OCI-LY7 (cell line): ENCODE measurements around the gene ERCC1. TPM values are rescaled to one million over a fixed set of nuclear protein-coding genes. Genes with fewer than 3 reads are reported as not detected.

Experiments used
- BruUV-seq: library from RNA; stranded (reverse); fragments of 400-500 nt; replicated peaks from 2 replicates; lab custom pipeline; 2021; lab: Mats Ljungman, UMichigan
- CTCF ChIA-PET: fragments of 300-600 bp; sonication (Branson Sonifier 250); formaldehyde crosslinking; loops from one replicate; lab custom pipeline; 2022; ENCODE audit warnings: antibody characterized with exemption; ENCODE audit not compliant: unreplicated experiment; lab: Charles Lee
- POLR2A ChIA-PET: fragments of 300-600 bp; sonication (Branson Sonifier 250); formaldehyde crosslinking; loops from one replicate; lab custom pipeline; 2022; ENCODE audit warnings: antibody characterized with exemption; lab: Charles Lee
- DNase-seq: peaks from one replicate; pipeline ENCODE4 v3.0.0-alpha.2; 2015; ENCODE audit warnings: low spot score
- H2AFZ ChIP-seq: fragments of 200-600 bp; sonication (generic), shearing (Covaris generic); 2 replicates; pipeline ENCODE4 v1.6.1; 2014; ENCODE audit warnings: mild to moderate bottlenecking, antibody characterized with exemption, low read length, moderate library complexity
- H3K27ac ChIP-seq: fragments of 200-600 bp; sonication (generic); 2 replicates; pipeline ENCODE4 v1.5.1; 2014; ENCODE audit warnings: mixed run types, low read depth, mild to moderate bottlenecking, moderate library complexity, low read length, inconsistent platforms; ENCODE audit not compliant: poor library complexity, severe bottlenecking
- H3K36me3 ChIP-seq: fragments of 200-600 bp; sonication (generic); 2 replicates; pipeline ENCODE4 v1.6.1; 2014; ENCODE audit warnings: mild to moderate bottlenecking, antibody characterized with exemption, low read length, moderate library complexity, mixed read lengths; ENCODE audit not compliant: insufficient read depth
- H3K4me1 ChIP-seq: fragments of 200-600 bp; sonication (generic); 2 replicates; pipeline ENCODE4 v1.5.1; 2014; ENCODE audit warnings: mild to moderate bottlenecking, low read length; ENCODE audit not compliant: insufficient read depth, poor library complexity, severe bottlenecking
- H3K4me2 ChIP-seq: fragments of 200-600 bp; sonication (generic); 2 replicates; pipeline ENCODE4 v1.6.1; 2014; ENCODE audit warnings: mild to moderate bottlenecking, low read length
- H3K4me3 ChIP-seq: fragments of 200-600 bp; sonication (generic); 2 replicates; pipeline ENCODE4 v1.5.1; 2014; ENCODE audit warnings: mild to moderate bottlenecking, low read depth, low read length; ENCODE audit not compliant: poor library complexity, severe bottlenecking
- H3K79me2 ChIP-seq: fragments of 200-600 bp; sonication (generic); 2 replicates; pipeline ENCODE4 v1.6.1; 2016; ENCODE audit warnings: low read depth, mild to moderate bottlenecking, low read length, moderate library complexity, mixed read lengths; ENCODE audit not compliant: insufficient read depth
- H3K9me2 ChIP-seq: fragments of 200-600 bp; sonication (generic); 2 replicates; pipeline ENCODE4 v1.6.1; 2016; ENCODE audit warnings: mild to moderate bottlenecking, low read length, mixed read lengths; ENCODE audit not compliant: insufficient read depth
- H3K9me3 ChIP-seq: fragments of 200-600 bp; sonication (generic); 2 replicates; pipeline ENCODE4 v1.6.1; 2014; ENCODE audit warnings: mild to moderate bottlenecking, mixed run types, low read length, mixed read lengths
- H4K20me1 ChIP-seq: fragments of 200-600 bp; sonication (generic); 2 replicates; pipeline ENCODE4 v1.6.1; 2014; ENCODE audit warnings: mild to moderate bottlenecking, antibody characterized with exemption, low read length, moderate library complexity, mixed read lengths; ENCODE audit not compliant: insufficient read depth
- CTCF ChIP-seq: fragments of 200-600 bp; sonication (generic); conservative IDR thresholded peaks from 2 replicates; pipeline ENCODE4 v1.5.1; 2014; ENCODE audit warnings: mild to moderate bottlenecking, antibody characterized with exemption, low read length, moderate library complexity, mixed read lengths
- EZH2phosphoT487 ChIP-seq: fragments of 200-600 bp; sonication (generic); IDR thresholded peaks from 2 replicates; pipeline ENCODE4 v1.6.1; 2018; ENCODE audit warnings: low read depth, borderline replicate concordance, mild to moderate bottlenecking, mixed run types, antibody characterized with exemption, low read length, moderate library complexity, mixed read lengths
- intact Hi-C: fragments of 100-400 bp; cut with micrococcal nuclease; formaldehyde crosslinking; loops from one replicate; pipeline ENCODE4 v1.10.0; 2022; ENCODE audit not compliant: unreplicated experiment
- total RNA-seq, 2 experiments: library from RNA; depleted of rRNA in 1 of 2; stranded (reverse); fragments of >200 nt in 1 of 2; shearing (Covaris generic) in 1 of 2; gene quantifications; 2 replicates each; pipeline ENCODE4 v1.2.3, GENCODE V29; 2014 to 2022

ERCC1 gene
- total RNA-seq, 2 experiments from 2014 or later, result 46.2 to 125 TPM

GRCh38 chr19:45405435-45406225 is 18.1 kb downstream of the ERCC1 start:
- Histone ChIP-seq H4K20me1 (no peaks in the 10 kb centered on the region), H3K36me3 (peaks cover 7% of the 10 kb centered on the region), H3K9me3 (no peaks in the 10 kb centered on the region), H2AFZ (peak overlapping the region; percentile 73), H3K4me1 (peaks cover 38% of the 10 kb centered on the region), H3K4me2 (peak overlapping the region; percentile 92), H3K9me2 (no peaks in the 10 kb centered on the region), H3K79me2 (peaks cover 10% of the 10 kb centered on the region), H3K27ac (peak overlapping the region; percentile 69), H3K4me3 (peak overlapping the region; percentile 89)
- POLR2A ChIA-PET, result no interaction called here
- intact Hi-C loops, result loop anchor here (1.0 to 5.0 kb wide), 3 partner anchors 14 to 403 kb away; partner anchors contain the start of gene RELB
- BruUV-seq, result no TSS peak
- CTCF ChIA-PET, result interaction anchor here (0.6 kb wide), 1 partner anchor 314 kb away, joined by 3 read pairs; no protein-coding TSS in a partner anchor
- peak; percentile 94 for DNase-seq
- TF ChIP-seq EZH2phosphoT487 (no peak), CTCF (no peak)

GRCh38 chr19:45404557-45405434 is 18.9 kb downstream of the ERCC1 start, which contains the start of gene PPP1R13L:
Gene PPP1R13L, minus strand, starts transcription at chr19:45405069. Its CDS starts 6,751 bp downstream, at chr19:45398318.
- Histone ChIP-seq H2AFZ (peak within 1 kb of the TSS; percentile 73; the same call in 1 of the 2 replicates), H3K4me2 (peak within 1 kb of the TSS; percentile 92), H3K4me1 (peaks cover 38% of the 10 kb centered on the region), H3K79me2 (peaks cover 10% of the 10 kb centered on the region), H3K4me3 (peak within 1 kb of the TSS; percentile 89), H3K36me3 (no peaks in the 10 kb centered on the region; the same call in 1 of the 2 replicates), H3K9me2 (no peaks in the 10 kb centered on the region), H3K27ac (peak within 1 kb of the TSS; percentile 69), H4K20me1 (no peaks in the 10 kb centered on the region), H3K9me3 (no peaks in the 10 kb centered on the region)
- intact Hi-C loops, result loop anchor here (5.0 kb wide), 1 partner anchor 402 kb away; the partner anchor contains the start of gene RELB
- ChIA-PET CTCF (no interaction called here), POLR2A (interaction anchor here (0.6 to 0.9 kb wide), 2 partner anchors 159 to 458 kb away, joined by 3 read pairs; partner anchors contain the start of gene SYMPK)
- TF ChIP-seq CTCF, result no peak
- no TSS peak for BruUV-seq
- peak; percentile 26 for DNase-seq
